HUES6 (cell line): ENCODE results near the gene ZGRF1.
"Not testable (repeated sequence)": the region's sequence is repeated elsewhere in the genome, so short reads cannot be mapped to it uniquely, and the experiment has no call there.

Source experiments
- H3K27ac ChIP-seq: 2 replicates; pipeline ENCODE4 v1.7.0; 2013; ENCODE audit warnings: low read depth, mild to moderate bottlenecking, low read length, inconsistent platforms
- H3K27me3 ChIP-seq: 2 replicates; pipeline ENCODE4 v1.6.1; 2013; ENCODE audit warnings: low read length; ENCODE audit not compliant: control insufficient read depth, insufficient read depth
- H3K36me3 ChIP-seq: 2 replicates; pipeline ENCODE4 v1.6.1; 2013; ENCODE audit warnings: low read length; ENCODE audit not compliant: control insufficient read depth, insufficient read depth
- H3K4me1 ChIP-seq: 2 replicates; pipeline ENCODE4 v1.6.1; 2013; ENCODE audit warnings: low read length; ENCODE audit not compliant: control insufficient read depth, insufficient read depth
- H3K4me3 ChIP-seq: 2 replicates; pipeline ENCODE4 v1.5.1; 2013; ENCODE audit warnings: low read depth, low read length
- H3K9ac ChIP-seq: one replicate; pipeline ENCODE4 v1.6.1; 2013; ENCODE audit warnings: mild to moderate bottlenecking, low read length
- H3K9me3 ChIP-seq: 2 replicates; pipeline ENCODE4 v1.6.1; 2013; ENCODE audit warnings: low read depth, low read length; ENCODE audit not compliant: control insufficient read depth, insufficient read depth

The ZGRF1 gene

GRCh38 chr4:112589206-112589605, 47.5 kb downstream of the ZGRF1 start:
- H3K9me3 ChIP-seq = no peaks in the 10 kb centered on the region
- H3K4me3 ChIP-seq = no peak overlapping the region
- H3K4me1 ChIP-seq = no peaks in the 10 kb centered on the region
- no peak overlapping the region for H3K27ac ChIP-seq
- no peaks in the 10 kb centered on the region for H3K27me3 ChIP-seq
- no peak overlapping the region for H3K9ac ChIP-seq
- peaks cover 46% of the 10 kb centered on the region for H3K36me3 ChIP-seq

GRCh38 chr4:112585977-112586736, 50.6 kb downstream of the ZGRF1 start:
- Histone ChIP-seq H3K9ac (no peak overlapping the region), H3K9me3 (no peaks in the 10 kb centered on the region), H3K36me3 (peaks cover 73% of the 10 kb centered on the region), H3K27ac (no peak overlapping the region), H3K27me3 (no peaks in the 10 kb centered on the region), H3K4me1 (no peaks in the 10 kb centered on the region), H3K4me3 (no peak overlapping the region)

DNA sequence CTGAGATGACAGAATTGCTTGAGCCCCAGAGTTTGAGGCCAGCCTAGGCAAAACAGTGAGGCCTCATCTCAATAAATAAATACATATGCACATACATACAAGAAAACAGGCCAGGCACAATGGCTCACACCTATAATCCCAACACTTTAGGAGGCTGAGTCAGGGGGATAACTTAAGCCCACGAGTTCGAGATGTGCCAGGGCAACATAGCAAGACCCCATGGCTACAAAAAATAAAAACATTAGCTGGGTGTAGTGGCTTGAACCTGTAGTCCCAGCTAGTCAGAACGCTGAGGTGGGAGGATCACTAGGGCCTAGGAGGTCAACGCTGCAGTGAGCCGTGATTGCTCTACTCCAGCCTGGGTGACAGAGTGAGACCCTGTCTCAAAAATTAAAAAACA, 69.2 kb downstream of the ZGRF1 start:
- Histone ChIP-seq H3K27me3 (no peaks in the 10 kb centered on the region), H3K9me3 (no peaks in the 10 kb centered on the region), H3K4me1 (no peaks in the 10 kb centered on the region), H3K4me3 (no peak overlapping the region), H3K9ac (no peak overlapping the region), H3K36me3 (0 out of 2 replicates have a peak, but pooled peaks cover 5% of the 10 kb centered on the region), H3K27ac (no peak overlapping the region)

GRCh38 chr4:112564706-112565270, 71.9 kb downstream of the ZGRF1 start:
- H3K9me3 ChIP-seq = no peaks in the 10 kb centered on the region
- H3K27ac ChIP-seq = no peak overlapping the region
- no peak overlapping the region for H3K9ac ChIP-seq
- H3K27me3 ChIP-seq = no peaks in the 10 kb centered on the region
- H3K4me3 ChIP-seq = no peak overlapping the region
- H3K4me1 ChIP-seq = no peaks in the 10 kb centered on the region
- peaks cover 18% of the 10 kb centered on the region for H3K36me3 ChIP-seq

DNA sequence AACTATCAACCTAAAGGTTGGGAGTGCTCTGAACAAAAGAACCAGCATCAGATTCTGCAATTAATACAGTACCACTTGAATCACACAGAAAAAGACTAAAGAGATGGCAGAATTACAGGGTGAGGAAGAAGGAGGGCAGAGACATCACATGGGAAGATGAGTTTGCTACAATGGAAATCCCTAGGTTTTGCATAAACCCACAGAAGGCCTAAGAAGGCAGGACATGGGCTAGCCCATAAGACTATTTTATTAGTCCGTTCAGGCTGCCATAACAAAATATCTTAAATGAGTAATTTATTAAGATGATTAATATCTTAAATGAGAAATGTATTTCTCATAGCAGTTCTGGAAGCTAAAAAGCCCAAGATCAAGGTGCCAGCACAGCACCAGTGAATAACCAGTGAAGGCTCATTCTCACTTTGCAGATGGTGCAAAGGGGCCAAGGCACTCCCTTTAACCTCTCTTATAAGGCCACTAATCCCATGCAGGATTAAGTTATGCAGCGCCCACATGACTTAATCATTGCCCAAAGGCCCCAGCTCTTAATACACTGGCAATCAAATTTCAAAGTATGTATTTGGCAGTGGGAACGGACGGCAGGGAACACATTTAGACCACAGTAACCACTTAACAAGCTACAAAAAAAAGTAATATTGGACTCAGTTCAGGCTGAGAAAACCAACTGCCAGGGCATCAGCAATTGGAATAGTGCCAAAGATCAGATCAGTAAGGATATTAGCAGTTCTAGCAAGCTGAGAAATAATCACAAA, 73.1 kb downstream of the ZGRF1 start:
- H3K27ac ChIP-seq = no peak overlapping the region

GRCh38 chr4:112562254-112562879, 74.3 kb downstream of the ZGRF1 start:
- Histone ChIP-seq H3K4me3 (no peak overlapping the region), H3K4me1 (no peaks in the 10 kb centered on the region), H3K9me3 (no peaks in the 10 kb centered on the region), H3K9ac (no peak overlapping the region), H3K27ac (no peak overlapping the region), H3K27me3 (no peaks in the 10 kb centered on the region), H3K36me3 (peaks cover 30% of the 10 kb centered on the region)

More for the DNA sequence above, 73.1 kb downstream of the ZGRF1 start:
- Histone ChIP-seq H3K36me3 (peaks cover 23% of the 10 kb centered on the region), H3K9me3 (no peaks in the 10 kb centered on the region), H3K27me3 (no peaks in the 10 kb centered on the region), H3K4me3 (no peak overlapping the region), H3K4me1 (no peaks in the 10 kb centered on the region), H3K9ac (no peak overlapping the region)

GRCh38 chr4:112560084-112560483, 76.6 kb downstream of the ZGRF1 start:
- Histone ChIP-seq H3K4me1 (no peaks in the 10 kb centered on the region), H3K9ac (no peak overlapping the region), H3K9me3 (no peaks in the 10 kb centered on the region), H3K36me3 (peaks cover 30% of the 10 kb centered on the region), H3K4me3 (no peak overlapping the region), H3K27me3 (no peaks in the 10 kb centered on the region), H3K27ac (no peak overlapping the region)

DNA sequence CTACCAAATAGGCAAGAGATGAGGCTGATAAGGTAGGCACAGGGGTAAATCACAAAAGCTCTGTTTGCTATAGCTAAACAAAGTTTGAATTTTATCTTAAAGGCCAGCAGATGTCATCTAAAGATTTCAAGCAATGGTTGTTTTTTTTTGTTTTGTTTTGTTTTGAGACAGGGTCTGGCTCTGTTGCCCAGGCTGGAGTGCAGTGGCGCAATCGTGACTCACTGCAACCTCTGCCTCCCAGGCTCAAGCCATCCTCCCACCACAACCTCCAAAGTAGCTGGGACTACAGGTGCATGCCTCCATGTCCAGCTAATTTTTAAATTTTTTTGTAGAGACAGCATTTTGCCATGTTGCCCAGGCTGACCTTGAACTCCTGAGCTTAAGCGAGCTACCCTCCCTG, 77.7 kb downstream of the ZGRF1 start:
- Histone ChIP-seq H3K27ac (no peak overlapping the region), H3K4me1 (no peaks in the 10 kb centered on the region), H3K4me3 (no peak overlapping the region), H3K36me3 (peaks cover 37% of the 10 kb centered on the region), H3K9me3 (no peaks in the 10 kb centered on the region), H3K27me3 (no peaks in the 10 kb centered on the region), H3K9ac (no peak overlapping the region)

GRCh38 chr4:112557676-112558411, 78.9 kb downstream of the ZGRF1 start:
- Histone ChIP-seq H3K4me1 (no peaks in the 10 kb centered on the region), H3K27me3 (no peaks in the 10 kb centered on the region), H3K4me3 (no peak overlapping the region), H3K9ac (no peak overlapping the region), H3K27ac (no peak overlapping the region), H3K9me3 (no peaks in the 10 kb centered on the region), H3K36me3 (peaks cover 46% of the 10 kb centered on the region)

- not testable (repeated sequence) for H3K4me1 ChIP-seq, H3K27me3 ChIP-seq, H3K9me3 ChIP-seq, H3K4me3 ChIP-seq, H3K27ac ChIP-seq, H3K9ac ChIP-seq
- peaks cover 37% of the 10 kb centered on the region for H3K36me3 ChIP-seq
Observed at GRCh38 chr4:112554271-112554670, 82.4 kb downstream of the ZGRF1 start.
